Skin epidermis (tissue), 12 donors: ENCODE data around the gene STH.

ENCODE experiments used
- H3K27ac ChIP-seq, 21 experiments: fragments of 200-600 bp; sonication (generic) in 11 of 21; one replicate each; pipeline ENCODE4 v1.5.0; 2020; ENCODE audit warnings: mild to moderate bottlenecking in 3 of 21, inconsistent platforms in 2 of 21, moderate library complexity in 2 of 21
- H3K4me3 ChIP-seq, 7 experiments: fragments of 200-600 bp; sonication (generic) in 2 of 7; one replicate each; pipeline ENCODE4 v1.5.0; 2020; ENCODE audit warnings: inconsistent platforms in 2 of 7, mild to moderate bottlenecking in 2 of 7, moderate library complexity in 1 of 7

Gene STH

DNA sequence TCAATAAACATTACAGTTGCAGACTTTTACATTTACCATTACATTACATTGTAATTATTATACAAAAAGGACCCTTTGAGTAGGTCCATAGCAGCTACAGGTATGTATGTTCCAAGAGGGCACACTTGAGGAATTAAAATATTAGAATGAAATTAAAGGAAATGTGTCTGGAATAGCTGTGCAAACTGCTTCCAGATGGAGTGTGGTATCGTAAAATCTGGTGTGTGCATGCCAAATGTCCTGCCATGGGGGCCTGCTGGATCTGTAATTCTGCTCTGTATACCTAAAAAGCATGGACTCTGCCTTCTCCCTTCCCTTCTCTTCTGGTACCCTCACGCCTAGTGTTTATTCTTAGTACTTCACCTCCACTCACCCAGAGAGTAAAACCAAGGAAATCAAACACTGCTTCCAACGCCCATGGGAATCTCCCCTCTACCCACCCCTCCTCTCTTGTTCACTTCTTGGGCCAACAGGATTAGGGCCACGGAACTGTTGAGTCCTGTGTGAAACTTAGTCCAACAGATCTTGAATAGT, 38.7 kb downstream of the STH start:
- Histone ChIP-seq H3K27ac (no peak overlapping the region), H3K4me3 (no peak overlapping the region)

DNA sequence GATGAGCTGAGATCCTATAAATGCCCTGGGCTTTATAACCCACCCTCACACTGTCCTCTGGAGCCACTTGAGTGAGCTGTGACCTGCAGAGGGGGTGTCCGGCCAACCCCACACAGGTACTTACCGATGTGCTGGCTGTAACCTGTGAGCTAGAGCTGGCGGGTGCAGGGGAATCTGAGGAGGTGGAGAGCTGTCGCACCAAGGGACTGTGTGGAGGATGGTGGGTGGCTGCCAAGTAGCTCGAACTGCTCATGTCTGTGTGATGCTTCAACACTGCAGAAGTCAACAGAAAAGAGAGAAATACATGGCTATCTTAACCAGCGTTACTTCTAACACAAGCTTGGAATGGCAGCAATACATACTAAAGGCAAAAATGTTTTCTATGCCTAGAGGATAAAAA, 39.4 kb downstream of the STH start:
- H3K4me3 ChIP-seq, result no peak overlapping the region
- no peak overlapping the region for H3K27ac ChIP-seq

DNA sequence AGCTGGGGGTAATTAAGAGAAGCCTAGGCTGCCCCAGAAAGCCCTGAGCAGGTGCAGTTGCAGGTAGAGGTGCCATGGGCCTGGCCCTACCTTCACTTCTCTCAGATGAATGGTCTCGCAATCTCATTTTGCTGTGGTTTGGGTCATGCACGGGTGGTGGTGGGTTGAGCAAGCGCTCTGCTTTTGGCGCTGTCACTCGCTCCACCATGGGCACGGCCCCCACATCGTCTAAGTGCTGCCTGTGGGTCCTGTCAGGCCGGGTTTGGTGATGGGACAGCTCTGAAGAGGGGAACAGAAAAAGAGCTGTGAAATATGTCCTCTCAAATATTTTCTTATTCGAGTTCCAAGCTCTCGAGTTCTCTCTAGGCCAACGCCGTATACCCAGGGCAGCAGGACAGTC, 39.9 kb downstream of the STH start:
- Histone ChIP-seq H3K4me3 (no peak overlapping the region), H3K27ac (no peak overlapping the region)

DNA sequence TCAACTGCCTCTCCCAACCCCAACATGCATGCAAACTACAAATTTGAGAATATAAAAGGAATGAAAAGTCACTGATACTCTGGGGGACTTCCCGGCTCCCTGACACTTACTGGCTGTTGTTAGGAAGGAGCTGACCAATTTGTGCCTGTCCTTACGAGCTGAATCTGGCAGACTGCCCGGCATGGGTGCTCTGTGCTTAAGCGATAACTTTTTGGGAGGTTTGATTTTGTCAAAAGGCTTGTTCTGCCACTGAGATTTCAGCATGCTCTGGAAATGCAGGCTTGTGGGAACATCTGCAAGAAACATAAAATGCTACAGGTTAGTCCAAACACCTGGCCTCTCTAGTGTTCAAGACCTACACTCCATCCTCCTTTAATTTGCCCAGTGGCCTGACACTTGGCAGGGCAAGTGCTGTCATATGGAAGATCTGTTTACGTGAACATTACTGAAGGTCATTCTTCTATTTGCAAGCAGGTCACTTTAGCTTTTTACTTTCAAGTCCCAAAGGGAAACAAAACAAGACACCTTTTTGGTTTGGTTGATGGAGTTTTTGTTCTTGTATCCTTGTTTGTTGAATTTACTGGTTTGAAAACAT, 40.6 kb downstream of the STH start:
- H3K4me3 ChIP-seq, result no peak overlapping the region
- H3K27ac ChIP-seq, result no peak overlapping the region

DNA sequence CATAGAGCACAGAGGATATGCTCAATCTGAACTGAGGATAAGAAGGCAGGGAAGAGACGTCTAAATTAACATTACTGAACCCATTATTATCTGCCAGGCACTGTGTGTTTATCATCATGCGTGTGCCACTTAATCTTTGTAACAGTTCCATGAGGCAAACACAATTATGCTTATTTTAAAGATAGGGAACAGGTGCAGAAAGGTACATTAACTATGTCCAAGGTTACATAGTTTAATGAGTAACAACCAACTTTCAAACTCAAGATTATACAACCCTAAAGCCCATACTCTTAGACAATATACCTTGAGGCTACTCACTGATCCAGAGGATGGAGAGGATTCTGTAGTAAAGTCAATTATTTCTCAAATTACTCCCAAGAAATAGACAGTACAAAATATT, 43.2 kb downstream of the STH start:
- Histone ChIP-seq H3K27ac (no peak overlapping the region), H3K4me3 (no peak overlapping the region)

DNA sequence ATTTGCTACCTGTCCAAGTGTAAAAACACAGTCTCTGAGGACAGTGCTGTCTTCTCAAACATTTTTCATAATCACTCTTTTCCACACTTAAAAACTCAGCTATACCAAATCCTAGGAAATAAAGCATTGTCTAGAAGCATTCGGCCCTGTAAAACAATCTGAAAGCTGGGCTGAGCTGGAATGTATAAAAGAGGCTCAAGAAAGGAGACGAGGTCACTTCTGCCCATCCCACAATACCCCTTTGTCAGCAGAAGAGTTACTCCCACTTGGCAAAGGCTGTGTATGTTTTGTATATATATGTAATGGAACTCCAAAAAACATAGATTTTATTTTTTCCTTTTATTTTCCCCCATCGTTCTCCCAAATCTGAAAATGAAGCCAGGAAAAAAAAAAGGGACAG, 43.9 kb downstream of the STH start:
- no peak overlapping the region for H3K4me3 ChIP-seq
- peak overlapping the region in 2 of 21 experiments; percentile 14 to 71 for H3K27ac ChIP-seq

DNA sequence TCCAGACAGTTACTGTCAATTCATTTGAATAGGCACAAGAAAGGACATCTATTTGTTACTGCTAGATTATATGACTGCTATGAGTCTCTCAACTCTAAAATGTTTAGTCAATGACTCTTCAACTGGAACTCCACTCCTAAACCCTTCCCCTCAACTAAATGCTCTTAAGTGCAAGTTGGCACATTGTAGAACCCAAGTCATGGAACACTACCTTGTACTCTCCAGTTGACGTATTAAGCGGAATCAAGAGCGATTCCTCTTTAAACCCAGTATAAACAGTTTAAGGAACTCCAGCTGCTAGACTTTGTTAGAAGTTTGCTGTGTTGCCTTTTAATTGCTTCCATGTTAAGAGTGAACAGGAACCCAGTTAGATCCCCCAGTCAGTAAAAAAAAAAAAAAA, 44.6 kb downstream of the STH start:
- Histone ChIP-seq H3K27ac (peak overlapping the region in 3 of 21 experiments; percentile 14 to 71 (median 40)), H3K4me3 (no peak overlapping the region)

DNA sequence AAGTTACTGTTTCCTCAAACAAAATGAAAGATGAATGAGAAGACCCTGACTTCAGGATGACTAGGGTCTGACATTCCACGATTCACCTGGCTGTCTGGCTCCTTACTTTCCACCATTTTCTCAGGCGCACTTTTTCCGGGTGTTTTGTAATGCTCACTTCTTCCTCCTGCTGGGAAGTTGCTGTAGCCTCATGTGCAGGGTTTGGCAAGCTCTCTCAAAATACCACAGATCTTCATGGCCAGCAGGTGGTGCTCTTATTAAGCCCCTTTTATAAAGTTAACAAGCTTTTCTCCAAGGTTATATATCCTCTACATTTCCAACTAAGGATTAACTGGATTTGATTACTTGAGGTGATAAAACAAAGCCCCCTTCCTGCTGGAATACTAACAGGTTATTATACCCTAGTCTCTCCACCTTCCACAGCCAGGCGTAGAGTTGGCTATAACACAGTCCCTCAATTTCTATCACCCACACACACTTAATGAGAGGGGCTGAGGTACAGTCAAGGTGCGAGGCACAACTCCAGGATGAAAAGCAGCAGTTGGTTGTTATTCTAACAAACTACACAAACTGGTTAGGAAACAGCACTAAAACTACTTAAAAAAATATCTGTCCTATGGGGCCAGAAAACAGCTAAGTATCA, 45.4 kb downstream of the STH start:
- peak overlapping the region in 6 of 21 experiments; percentile 5 to 71 (median 30) for H3K27ac ChIP-seq
- no peak overlapping the region for H3K4me3 ChIP-seq

DNA sequence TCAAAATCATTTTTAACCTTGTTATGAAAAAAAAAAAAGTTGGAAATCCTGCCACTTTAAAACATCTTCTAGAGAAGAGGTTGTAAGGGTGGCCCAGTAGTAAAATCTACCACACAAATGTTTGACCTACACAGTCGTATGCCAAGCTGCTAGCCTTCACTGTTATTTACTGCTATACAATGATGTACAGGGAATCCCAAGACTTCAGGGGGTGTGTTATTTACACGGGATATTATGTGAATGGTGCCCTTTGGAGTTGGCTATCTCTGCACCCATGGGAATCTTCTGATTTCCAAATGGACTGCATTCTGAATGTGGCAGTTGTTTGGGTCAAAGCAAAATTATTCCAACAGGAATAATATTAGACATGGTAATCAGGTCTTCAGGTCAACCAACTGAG, 45.9 kb downstream of the STH start:
- Histone ChIP-seq H3K4me3 (no peak overlapping the region), H3K27ac (peak overlapping the region in 2 of 21 experiments; percentile 15 to 30)

DNA sequence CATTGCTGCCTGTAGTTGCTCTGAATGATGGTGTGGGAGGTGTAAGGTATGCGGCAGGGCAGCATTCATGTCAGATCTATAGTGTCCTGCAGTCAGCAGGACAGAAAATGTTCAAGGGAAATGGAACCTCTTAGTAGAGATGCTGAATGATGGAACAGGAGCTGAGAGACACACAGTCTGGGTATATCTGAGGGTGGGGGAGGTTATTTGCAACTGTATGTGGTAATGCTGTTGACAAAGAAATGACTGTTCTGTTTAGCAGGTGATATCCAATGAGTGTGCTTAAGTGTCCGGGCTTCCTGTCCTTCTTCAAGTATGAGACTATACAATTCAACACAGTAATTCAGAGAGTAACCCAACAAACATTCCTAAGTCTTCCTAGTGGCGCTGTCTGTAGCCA, 46.6 kb downstream of the STH start:
- H3K4me3 ChIP-seq, result no peak overlapping the region
- peak overlapping the region in 2 of 21 experiments; percentile 11 to 30 for H3K27ac ChIP-seq

DNA sequence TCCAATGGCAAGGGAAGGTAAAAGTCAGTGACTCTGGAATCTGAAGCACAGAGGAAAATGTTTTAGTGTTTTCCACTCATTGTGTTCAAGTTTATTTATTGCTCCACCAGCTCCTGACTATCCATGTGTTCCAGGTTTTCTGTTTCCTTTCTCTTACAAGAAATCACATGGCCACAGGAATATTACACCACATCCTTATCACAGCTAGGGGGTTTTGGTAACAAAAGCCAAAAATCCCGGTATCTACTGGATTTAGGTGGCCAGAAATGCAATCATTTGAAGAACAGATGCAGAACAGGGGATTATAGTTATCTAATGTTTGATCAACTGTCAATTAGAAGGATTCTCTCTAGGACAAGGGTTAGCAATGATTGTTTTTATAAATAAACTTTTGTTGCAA, 47.9 kb downstream of the STH start:
- Histone ChIP-seq H3K27ac (peak overlapping the region in 1 of 21 experiments; percentile 5), H3K4me3 (no peak overlapping the region)

DNA sequence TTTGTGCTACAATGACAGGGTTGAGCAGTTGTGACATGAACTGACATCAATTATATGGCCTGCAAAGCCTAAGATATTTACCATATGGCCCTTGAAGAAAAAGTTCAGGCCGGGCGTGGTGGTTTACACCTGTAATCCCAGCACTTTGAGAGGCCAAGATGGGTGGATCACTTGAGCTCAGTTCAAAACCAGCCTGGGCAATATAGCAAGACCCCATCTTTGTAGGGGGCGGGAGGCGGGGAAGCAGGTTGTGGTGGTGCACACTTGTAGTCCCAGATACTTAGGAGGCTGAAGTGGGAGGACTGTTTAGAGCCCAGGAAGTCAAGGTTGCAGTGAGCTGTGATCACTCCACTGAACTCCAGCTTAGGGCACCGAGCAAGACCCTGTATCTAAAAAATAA, 48.3 kb downstream of the STH start:
- H3K27ac ChIP-seq, result peak overlapping the region in 1 of 21 experiments; percentile 5
- no peak overlapping the region for H3K4me3 ChIP-seq

DNA sequence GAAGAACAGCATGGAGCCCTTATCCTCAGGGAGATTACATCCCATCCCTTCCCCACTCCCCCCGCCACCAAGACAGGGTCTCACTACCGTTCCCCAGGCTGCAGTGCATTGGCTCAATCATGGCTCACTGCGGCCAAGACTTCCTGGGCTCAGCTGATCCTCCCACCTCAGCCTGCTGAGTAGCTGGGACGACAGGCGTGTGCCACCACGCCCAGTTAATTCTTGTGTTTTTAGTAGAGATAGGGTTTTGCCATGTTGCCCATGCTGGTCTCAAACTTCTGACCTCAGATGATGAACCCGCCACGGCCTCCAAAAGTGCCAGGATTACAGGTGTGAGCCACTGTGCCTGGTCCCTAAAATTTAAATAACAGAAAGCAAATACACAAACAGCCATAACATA, 48.8 kb downstream of the STH start:
- no peak overlapping the region for H3K4me3 ChIP-seq
- H3K27ac ChIP-seq, result no peak overlapping the region
